ENCODE data around the gene C5orf24.

C5orf24 gene

GRCh38 chr5:134864707-134865106 lies 18.9 kb downstream of the C5orf24 start:
- TF ChIP-seq CTCF (IDR thresholded peaks at IDR 0.05): no peak
- Histone ChIP-seq H3K4me3 (no peak overlapping the region), H3K27ac (no peak overlapping the region), H3K27me3 (no peaks in the 10 kb centered on the region), H3K4me1 (peaks cover 0 to 6% (median 0%) of the 10 kb centered on the region in 4 donors), H3K9me3 (no peaks in the 10 kb centered on the region), H3K36me3 (peaks cover 11 to 23% (median 21%) of the 10 kb centered on the region in 3 donors)
- no peak for DNase-seq
- intact Hi-C loops (cut with DNase I; ENCODE audit: low total_unique reads): no loop called here

DNA sequence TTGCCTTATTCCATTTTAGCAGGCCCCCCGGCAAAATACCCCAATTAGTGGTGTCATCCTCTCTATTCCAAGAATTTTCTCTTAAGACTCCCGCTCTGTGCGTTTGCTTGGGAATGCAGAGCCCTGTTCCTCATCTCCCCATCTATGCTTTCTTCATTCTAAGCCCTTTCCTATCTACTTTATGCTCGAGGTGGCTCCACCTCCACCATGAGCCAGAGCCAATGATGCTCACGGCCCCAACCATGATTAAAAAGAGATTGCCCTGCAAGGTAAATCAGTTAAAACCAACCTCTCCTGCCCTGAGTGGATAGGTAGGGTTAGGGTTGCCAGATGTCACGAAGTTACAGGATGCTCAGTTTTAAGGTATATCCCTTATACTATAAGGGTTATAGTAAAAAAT lies 27.7 kb downstream of the C5orf24 start:
- DNase-seq: no peak
- TF ChIP-seq CTCF (IDR thresholded peaks at IDR 0.05): no peak
- Histone ChIP-seq H3K4me1 (peaks cover 0 to 21% (median 16%) of the 10 kb centered on the region in 4 donors), H3K4me3 (peak overlapping the region; percentile 84 to 91), H3K27ac (peak overlapping the region; percentile 96 to 97), H3K9me3 (no peaks in the 10 kb centered on the region), H3K36me3 (peaks cover 0 to 3% (median 0%) of the 10 kb centered on the region in 3 donors), H3K27me3 (no peaks in the 10 kb centered on the region)
- intact Hi-C loops (cut with DNase I; ENCODE audit: low total_unique reads): no loop called here

GRCh38 chr5:134873987-134874830 lies 28.4 kb downstream of the C5orf24 start, which contains the start of gene TXNDC15:
TSS of gene TXNDC15 (plus strand) at chr5:134874371. CDS start at chr5:134874428, 57 bp downstream.
- H3K27me3 ChIP-seq: no peaks in the 10 kb centered on the region
- peak within 1 kb of the TSS; percentile 96 to 97 for H3K27ac ChIP-seq
- peak; percentile 86 to 92 for DNase-seq
- H3K9me3 ChIP-seq: no peaks in the 10 kb centered on the region
- peaks cover 0 to 21% (median 16%) of the 10 kb centered on the region in 4 donors for H3K4me1 ChIP-seq
- peaks cover 0 to 6% (median 0%) of the 10 kb centered on the region in 3 donors for H3K36me3 ChIP-seq
- intact Hi-C loops (cut with DNase I; ENCODE audit: low total_unique reads): loop anchor here (2.0 kb wide), 1 partner anchor 31 kb away; the partner anchor contains the start of gene PCBD2
- H3K4me3 ChIP-seq: peak within 1 kb of the TSS; percentile 84 to 91
- TF ChIP-seq CTCF (IDR thresholded peaks at IDR 0.05): no peak

DNA sequence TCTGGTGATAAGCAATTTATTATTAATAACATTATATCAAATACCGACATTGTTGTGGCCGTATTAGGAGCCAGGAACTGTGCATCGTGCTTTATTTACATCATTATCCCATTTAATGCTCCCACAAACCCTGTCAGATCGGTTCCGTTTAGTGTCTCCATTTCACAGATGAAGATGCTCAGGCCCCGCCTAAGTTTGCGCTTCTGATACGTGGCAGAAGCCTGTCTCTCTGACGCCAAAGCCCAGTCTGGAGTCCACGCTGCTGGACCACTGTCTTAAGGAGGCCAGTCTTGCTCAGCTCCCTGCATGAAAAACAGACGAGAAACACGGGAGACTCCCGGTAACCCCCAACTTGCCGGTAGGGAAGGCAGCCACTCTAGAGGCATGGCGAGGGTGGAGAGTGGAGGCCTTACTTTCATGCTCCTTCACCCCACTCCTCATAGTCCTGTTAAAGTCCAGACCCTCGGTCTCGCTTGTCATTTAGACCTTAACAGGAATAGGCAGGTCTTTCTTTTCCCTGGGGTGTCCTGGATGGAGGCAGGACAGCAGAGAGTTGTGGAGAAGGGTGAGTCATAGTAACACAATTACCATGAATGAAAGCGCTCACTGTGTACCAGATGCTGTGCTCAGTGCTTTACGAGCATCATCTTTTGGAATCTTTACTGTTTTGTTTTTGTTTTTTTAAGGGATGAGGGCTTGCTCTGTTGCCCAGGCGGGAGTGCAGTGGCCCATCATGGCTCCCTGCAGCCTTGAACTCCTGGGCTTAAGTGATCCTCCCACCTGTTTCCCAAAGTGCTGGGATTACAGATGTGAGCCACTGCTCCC lies 29.3 kb downstream of the C5orf24 start:
- Histone ChIP-seq H3K36me3 (peaks cover 0 to 6% (median 0%) of the 10 kb centered on the region in 3 donors), H3K9me3 (no peaks in the 10 kb centered on the region), H3K4me3 (peak overlapping the region; percentile 84 to 91), H3K27ac (peak overlapping the region; percentile 96 to 97), H3K4me1 (peaks cover 0 to 21% (median 16%) of the 10 kb centered on the region in 4 donors), H3K27me3 (no peaks in the 10 kb centered on the region)
- intact Hi-C loops (cut with DNase I; ENCODE audit: low total_unique reads): loop anchor here (2.0 kb wide), 1 partner anchor 30 kb away; the partner anchor contains the start of gene PCBD2
- no peak for TF ChIP-seq CTCF (IDR thresholded peaks at IDR 0.05)
- DNase-seq: peak; percentile 80 to 84

DNA sequence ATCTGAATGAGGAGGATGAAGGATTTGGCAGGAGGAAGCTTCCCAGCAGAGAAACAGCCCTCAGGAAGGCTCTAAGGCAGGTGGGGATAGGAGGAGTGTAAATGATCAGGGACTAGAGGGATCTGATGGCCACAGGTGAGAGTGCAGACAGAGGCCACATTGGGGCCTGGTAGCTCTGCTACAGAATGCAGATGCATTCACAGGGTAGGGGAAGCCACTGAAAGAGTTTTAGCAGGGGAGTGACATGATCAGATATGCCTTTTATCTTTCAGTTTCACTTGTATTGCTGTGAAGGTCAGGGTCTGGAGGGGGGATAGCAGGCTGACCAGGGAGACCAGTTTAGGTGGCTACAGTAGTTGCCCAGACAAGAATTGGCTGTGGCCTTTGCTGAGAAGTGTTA lies 31.4 kb downstream of the C5orf24 start:
- Histone ChIP-seq H3K36me3 (peaks cover 0 to 6% (median 0%) of the 10 kb centered on the region in 3 donors), H3K9me3 (no peaks in the 10 kb centered on the region), H3K27ac (no peak overlapping the region), H3K4me1 (peaks cover 0 to 21% (median 16%) of the 10 kb centered on the region in 4 donors), H3K27me3 (no peaks in the 10 kb centered on the region), H3K4me3 (no peak overlapping the region)
- intact Hi-C loops (cut with DNase I; ENCODE audit: low total_unique reads): no loop called here
- TF ChIP-seq CTCF (IDR thresholded peaks at IDR 0.05): no peak
- DNase-seq: no peak

Data from tibial artery (tissue), 4 donors.